ENCODE data around the gene UBTF.

The UBTF gene

DNA sequence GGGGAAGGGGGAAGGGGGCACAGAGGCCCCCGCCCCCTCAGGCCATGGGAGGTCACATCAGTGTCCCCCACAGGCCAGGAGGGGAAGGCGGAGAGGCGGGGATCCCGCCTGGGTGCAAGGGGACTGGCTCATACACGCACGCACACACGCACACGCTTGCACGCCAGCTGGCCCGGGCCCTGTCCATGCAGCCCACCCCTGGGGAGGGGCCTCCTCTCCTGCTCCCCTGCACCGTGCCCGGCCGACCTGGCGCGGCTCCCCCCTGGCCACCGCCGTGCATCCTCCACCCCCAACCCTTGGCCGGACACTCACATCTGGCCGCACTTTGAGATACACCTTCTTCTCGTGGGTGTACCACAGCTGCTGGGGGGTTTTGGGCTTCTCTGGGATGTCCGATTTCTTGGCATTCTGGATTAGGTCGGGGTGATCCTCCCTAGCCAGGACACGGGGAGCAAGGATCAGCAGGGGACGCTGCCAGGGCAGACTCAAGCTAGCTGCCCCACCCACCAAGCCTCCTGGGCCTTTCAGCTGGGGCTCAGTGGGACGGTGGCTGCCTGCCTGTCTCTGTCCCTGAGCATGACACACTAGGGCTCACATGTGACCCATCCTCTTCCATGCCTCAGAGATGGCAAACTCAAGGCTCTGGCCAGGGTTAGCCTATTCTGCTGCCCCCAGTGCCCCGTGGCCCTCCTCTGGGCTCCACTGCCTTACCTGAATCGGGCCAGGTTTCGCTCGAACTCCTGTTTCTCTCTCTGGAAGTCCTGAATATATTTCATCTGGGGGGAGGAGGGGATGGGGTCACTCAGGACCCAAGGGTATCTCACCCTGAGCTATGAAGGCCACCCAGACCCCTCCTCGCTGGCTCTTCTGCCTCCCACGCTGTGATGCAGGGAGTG lies 6.7 kb downstream of the UBTF start:
- no peak for DNase-seq

DNA sequence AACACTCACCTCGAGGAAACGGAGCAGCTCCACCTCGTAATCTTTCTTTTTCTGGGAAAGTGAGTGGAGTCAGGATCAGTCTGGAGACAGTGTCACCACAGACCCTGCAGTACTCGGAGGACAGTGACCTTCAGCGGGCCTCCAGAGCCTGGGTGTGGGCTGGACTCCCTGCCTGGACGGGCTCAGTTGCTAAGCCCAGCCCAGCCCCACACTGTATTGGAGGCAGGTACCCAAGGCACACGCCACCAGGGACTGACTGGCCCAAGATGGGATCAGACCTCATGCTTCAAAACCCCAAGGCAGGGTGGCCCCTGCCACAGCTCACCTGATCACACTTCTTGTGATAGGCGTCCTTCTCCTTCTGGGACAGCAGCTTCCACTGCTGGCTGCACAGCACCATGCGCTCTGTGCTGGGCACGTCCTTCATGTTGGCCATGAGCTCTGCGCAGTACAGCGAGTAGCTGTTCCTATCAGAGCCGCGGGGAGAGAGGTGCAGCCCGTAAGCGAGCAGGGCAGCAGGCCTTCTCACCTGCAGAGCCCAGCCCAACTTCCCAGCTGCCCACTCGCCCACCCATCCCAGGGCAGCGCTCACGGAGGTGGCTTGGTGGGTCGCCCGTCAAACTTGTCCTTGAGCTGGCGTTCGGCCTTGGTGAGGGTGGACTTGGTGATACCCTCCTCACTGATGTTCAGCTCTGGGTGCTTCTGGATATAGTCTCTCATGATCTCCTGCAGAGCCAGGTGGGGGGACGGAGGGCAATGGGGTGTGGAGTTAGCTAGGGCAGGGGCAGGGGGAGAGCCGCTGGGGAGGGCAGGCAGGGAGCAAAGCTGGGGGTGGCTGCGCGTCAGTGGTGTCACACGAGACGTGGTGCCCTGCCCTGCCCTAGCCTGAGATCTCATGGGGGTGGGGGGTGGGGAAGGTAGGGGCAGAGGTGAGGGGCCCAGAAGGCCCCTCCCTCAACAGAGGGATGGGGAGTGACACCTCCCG lies 7.9 kb downstream of the UBTF start:
- DNase-seq: no peak

DNA sequence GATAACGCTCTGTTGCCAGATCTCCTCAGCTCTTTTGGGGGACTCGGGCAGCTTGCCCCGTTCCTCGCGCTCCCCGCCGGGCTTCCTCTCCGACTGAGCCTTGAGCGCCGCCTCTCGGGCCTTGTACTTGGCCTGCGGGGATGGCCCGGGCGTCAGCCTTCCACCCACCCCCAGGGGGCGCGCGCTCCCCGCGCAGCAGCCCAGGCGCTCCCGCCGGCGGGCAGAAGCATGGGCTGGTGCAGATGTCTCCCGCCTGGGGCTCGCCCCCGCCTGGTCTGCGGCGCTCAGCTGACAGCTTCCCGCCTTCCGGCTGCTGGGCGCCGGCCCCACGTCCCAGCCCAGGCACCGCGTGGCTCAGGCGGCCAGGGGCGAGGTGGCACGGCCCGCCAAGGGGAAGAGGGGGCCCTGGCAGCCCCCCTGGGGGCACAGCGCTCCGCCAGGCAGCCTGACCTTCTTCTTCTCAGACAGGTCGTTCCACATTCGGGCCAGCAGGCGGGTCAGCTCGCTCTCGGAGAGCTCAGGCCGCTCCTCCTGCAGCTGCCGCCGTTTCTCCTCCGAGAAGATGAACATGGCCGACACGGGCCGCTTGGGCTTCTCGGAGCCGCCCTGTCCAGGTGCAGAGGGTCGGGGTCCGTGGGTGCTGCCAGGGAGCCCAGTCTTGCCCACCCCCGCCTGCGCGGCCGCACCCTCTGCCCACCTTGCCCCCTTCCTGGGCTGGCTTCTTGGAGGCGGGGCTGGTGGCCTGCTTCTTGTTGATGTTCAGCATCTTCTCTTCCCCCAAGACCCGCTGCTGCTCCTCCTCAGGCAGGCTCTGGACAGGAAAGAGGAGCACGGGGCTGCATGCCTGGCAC lies 8.9 kb downstream of the UBTF start:
- DNase-seq: peak; percentile 86 to 90

DNA sequence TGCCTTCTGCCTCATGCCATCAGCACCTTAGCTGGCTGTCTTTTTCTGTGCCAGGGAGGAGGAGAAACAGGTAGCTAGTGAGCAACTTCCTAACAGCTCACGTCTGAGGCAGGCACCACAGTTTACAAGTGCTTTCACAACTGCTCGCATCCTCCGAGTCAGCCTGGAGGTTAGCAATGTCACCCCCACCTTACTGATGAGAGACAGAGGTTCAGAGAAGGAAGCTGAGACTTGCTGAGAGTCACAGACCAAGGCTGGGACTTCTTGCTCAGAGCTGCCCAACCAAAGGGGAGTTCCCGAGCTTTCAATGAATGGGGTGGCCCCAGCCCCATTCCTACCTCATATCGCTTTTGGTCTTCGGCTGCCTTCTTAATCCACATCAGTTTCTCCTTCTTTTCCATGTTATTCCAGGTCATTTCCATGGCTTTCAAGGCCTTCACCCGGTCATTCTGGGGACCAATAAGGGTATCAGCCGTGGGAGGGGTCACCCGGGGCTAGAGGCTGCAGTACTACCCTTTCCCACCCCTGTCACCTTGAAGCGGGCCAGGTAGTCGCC lies 9.6 kb downstream of the UBTF start:
- DNase-seq: no peak

DNA sequence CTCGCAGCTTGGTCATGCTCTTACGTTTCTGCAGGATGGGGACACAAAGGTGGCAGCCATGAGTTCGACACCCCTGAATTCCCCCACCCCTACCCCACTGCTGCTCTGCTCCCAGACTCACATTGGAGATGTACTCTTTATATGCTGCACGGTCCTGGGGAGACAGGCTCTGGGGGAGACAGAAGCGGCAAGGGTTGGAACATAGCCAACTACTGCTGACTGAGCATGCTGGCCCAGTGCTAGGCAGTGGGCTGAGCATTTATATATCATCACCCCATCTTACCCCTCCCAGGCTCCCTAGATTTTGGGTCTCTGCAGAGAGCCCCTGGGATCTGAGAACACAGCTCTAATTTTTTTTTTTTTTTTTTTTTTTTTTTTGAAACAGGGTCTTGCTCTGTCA lies 11.7 kb downstream of the UBTF start:
- no peak for DNase-seq

DNA sequence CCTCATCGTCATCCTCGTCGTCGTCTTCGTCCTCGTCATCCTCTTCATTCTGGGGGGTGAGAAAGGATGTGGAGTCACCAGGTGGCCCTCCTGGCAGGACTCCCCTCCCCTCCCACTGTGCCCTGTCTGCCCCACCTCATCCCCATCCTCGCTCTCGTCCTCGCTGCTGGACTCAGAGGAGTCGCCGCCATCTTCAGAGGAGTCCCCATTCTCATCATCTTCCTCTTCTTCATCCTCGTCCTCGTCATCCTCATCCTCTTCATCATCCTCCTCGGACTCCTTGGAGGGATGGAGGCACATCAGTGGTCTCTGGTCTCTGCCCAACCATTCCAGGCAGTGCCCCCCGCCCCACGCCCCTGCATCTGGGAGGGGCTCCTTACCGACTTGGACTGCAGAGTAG lies 12.2 kb downstream of the UBTF start:
- no peak for DNase-seq

DNA sequence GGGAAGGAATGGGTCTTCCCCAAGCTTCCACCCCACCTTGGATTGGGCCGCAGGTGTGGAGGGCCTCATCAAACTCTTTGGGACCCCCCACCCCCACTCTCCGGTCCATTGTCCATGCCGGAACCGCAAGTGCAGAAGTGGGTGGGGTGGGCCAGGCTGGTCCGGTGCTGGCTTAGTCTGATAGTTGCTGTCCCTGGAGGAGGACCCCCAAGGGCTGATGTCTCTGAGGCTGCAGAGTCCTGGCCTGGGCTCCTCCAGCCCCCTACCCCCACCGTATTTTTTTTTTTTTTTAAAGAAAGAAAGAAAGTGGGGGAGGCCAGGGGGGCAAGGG lies 12.7 kb downstream of the UBTF start:
- DNase-seq: no peak

DNA sequence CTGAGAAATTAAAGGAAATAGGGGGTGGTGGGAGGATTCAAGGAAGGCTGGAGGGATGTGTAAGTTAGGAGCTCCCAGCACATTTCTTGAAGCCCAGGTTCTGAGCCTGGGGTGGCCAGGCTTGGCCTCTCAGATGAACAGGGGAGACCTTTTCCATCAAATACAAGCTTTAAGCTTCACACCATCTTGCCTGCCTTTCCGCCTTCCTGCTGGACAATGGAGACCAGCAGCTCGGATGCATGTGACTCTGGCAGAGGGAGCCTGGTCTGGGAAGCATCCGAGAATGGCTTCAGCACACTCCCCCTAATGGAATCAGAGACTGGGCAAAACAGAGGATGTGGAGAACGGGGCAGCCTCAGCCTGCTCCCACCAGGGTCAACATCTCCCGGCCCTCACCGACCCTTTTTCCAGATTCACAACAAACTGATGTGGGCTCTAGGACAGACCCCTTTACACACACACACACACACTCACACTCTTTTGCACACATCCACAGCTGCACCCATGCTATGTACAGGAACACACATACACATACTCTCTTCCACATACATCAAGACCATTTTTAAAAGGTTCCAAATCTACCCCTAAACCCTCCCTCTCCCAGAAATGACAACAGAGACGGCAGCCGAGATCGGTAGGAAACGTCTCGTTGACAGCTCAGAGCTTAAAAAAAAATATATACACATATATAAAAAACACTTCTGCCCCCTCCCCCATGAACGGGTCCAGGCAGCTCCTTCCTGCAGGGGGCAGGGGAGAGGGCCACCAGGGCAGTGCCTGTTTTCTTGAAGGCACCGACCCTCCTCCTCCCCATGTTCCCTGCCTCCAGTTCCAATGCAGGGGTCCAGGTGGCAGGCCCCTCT lies 13.3 kb downstream of the UBTF start:
- DNase-seq: no peak

DNA sequence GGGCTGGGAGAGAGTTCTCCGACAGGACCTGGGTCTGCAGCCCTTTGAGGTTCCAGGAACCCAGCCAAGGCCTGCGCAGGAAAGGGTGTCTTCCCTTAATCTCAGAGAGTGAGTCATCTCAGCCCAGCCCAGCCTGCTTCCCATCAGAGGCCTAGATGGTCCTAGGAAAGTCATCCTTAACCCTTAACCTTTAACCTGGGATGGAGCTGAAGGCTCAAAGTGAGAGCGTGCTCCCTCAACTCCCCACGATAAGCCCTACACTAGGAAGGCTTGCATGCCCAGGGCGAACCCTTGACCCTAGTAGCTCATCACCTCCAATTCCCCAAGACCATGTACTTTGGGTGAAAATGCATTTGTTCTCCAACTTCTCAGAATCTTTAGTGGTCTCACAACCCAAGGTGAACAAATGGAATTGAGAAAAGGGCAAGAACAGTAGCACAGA lies 15.0 kb downstream of the UBTF start:
- DNase-seq: no peak

DNA sequence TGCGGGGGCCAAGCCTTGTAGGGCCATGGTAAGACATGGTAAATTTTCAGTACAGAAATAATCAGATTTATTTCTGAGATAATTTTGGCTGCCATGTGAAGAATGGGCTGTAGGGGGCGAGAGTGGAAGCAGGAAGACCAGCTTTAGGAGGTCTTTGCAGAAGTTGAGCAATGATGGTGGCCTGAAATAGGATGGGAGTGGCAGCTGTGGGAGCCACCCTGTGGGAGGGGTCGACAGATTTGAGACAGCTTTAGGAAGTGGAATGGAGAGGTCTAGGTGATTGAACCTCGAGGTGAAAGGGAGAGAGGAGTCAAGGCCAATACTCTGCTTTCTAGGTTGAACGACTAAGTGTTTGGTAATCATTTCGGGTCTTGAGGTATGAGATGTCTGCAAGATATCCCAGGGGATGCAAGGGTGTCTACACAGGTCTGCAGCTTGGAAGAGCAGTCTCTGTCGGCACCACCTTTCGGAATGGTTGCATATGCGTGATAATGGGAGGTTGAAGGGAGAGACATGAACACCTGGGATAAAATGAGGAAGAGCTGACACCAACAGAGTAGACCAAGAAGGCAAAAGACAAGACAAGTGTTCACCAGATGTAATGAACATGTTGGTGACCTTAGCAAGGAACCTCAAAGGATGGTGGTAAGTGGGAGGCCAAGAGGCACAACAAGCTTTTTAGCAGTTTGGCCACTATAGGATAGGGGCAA lies 15.6 kb downstream of the UBTF start:
- DNase-seq: peak; percentile 83 to 88

DNA sequence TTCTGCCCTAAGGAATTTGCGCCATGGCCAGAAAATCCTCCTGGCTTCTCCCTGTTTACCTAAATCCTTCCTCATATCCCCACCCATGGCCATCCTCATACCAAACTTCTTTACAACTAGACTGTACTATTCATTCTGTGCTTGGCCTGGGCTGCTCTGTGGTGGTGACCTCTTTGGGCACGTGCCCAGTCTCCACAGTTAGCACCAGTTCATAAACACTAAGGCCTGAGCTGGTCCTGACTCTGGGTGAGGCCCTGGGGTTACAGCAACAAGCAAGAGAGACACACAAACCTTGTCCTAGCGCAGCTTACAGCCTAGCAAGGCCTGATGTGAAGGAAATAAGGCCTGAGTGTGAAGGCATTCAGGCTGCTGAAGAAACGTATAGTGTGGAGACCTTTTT lies 16.7 kb downstream of the UBTF start:
- DNase-seq: no peak

DNA sequence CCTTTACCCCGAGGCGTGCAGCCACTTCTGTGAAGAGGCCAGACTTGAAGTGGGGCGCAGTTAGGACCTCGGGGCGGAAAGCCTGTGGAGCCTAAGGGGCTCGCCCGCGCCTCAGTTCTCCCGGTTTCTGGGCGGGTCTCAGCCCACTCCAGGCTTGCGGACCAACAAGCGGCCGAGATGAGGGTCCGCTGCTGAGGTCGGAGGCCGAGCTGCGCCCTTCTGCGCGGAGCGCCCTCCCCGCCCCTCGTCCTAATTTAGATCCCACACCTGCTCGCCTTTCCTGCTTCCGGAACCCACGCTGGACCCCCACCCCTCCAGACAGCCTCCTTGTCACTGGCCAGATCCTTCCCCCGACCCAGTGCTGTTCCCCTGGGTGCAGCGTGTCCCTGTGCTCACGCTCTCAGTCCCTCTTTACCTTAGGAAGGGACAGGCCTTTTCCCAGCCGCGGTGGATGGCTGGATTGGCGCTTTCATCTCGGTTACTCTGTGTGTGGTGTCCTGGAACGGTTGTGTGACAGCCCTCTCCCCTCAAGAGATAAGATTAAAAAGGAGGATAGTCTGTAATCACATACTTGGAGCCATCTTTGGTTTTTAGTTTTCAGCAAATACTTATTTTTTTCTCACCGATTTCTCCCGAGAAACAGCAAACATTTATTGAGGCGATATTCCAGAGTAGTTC lies 18.9 kb downstream of the UBTF start:
- DNase-seq: peak in 1 of 2 experiments; percentile 47

DNA sequence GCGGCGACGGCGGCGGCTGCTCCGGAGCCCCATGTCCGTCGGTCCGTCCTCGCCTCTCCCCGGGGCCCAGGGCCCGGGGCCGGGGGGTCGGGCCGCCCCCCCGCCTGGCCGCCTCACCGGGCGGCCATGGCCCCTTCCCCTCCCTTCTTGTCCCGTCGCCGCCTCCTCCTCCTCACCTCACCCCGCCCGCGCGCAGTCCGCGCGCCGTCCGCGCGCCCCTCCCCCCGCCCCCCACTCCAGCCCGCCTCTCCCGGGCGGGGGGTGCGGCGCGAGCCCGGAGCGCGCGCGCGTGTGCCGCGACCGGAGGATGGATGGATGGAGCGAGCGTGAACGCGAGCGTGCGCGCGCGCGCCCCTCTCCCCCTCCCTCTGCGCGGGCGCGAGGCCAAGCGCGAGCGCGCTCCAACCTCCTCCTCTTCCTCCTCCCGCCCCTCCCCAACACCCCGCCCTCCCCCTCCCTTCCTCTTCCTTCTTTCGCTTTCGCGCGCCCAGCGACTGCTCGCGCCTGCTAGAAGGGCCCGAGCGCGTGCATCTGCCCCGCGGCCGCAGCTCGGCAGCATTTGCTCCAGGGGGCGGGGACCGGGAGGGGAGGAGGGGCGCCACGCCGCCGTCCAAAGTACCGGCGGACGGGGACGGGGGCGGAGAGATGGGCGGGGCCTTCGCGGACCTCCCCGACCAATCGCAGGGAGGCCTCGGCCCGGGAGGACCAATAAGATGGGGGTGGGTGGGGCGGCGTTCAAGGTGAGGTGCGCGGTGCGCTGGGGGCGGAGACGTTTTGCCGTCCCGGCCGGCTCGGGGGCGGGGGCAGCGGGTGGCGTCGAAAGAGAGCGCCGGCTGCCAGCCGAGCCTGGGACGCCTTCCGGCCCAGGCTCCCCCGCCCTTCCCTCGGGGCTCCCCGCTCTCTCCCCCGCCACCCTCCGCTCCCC lies 19.7 kb downstream of the UBTF start, which contains the start of gene ATXN7L3:
TSS of gene ATXN7L3 (minus strand) at position 332 of the 925 bp plus-strand sequence. CDS start 1,814 bp downstream, outside the sequence.
- DNase-seq: peak; percentile 92 to 94

DNA sequence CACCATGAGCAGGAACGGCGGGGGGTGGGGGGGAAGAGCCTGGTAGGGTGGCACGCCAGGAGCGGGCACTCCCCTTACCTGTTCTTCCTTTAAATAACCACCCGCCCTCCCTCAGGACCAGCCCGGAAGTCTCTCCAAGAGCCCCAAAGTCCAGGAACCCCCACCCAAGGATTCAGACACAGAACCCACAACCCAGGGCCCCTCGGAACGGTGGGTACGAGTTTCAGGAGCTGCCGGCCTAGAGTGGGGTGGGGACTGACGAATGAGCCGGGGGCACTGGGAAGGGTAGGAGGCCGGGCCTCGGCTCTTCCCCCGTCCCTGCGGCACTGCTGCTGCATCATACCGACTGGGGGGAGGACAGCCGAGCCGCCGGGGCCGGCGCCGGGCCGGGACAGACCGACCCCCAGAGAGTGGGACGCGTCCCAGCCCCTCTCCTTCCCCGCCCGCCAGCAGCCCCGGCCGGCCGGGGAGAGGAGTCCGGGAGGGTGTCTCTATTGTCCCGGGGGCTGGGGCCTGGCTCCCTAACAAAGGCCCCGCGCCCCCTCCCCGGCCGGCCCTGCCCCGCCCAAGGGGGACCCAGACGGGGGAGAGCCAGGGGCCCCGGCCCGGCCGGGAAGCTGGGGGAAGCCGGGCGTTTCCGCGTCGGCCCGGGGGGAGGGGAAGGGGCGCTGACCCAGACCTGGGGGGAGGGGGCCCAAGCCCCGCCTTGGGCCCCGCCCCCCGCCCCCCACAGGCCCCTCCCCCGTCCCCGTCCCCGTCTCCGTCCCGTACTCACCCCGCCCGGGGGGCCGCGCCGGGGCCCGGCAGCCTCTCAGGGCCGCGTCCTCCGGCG lies 20.5 kb downstream of the UBTF start:
- peak; percentile 20 to 40 for DNase-seq

DNA sequence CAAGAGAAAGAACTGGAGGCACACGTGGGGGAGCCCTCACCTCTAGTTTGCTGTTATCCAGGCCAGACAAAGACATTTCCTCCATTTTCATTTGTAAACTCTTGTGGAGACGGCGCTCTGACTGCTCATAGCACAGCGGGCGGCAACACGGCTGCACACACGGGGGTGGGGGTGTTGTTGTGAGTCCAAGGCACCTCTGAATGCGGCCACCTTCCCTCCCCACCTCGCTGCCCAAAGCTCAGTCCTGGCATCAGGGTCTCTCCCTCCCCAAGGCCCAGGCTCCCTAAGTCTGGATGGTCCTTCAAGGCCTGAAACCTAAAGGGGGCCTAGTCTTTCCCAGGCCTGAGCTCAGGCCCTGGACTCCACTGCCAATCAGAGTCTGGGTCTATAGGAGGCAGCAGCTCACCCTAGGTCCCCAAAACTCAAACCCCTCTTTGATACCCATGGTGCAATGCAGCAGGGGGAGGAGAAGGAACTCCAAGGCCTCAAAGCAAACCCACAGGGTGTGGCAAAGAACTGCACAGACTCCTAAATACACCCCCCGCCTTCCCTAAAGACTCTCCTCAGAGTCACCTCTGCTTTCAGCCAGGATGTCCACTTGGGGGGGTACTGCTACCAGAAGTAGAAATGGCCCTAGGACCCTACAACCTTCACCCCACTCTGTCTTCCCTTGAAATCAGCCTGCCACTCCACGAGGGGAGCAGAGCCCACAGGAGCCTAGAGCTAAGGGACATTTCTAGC lies 21.3 kb downstream of the UBTF start:
- peak; percentile 77 to 80 for DNase-seq

DNA sequence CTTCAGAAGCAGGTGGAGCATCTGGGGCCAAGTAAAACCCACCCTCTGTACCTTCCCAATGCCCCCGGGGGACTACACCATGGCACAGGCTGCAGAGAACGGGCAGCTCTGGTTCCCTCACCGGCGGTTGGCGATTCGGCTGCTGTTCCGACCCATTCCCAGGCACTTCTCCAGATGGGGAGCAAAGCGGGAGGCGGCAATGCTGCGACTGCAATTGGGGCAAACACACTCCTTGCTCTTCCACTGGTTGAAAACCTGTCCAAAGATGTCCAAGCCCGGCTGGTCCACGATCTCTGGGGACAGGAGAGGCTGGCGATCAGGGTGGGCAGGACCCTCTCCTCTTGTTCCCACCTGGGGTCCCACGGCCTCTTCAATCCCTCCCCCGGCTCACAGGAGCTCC lies 22.4 kb downstream of the UBTF start:
- no peak for DNase-seq
